Stimulated activated CD4-positive, alpha-beta T cell treated with anti-CD3 and anti-CD28 coated beads, Interleukin-15, amount 100 ng/mL, for 48 hours (primary cell): ENCODE results near the gene ANP32B.
"Not testable (repeated sequence)": the region's sequence is repeated elsewhere in the genome, so short reads cannot be mapped to it uniquely, and the experiment has no call there.

Experiments
- DNase-seq, 2 donors: peaks; one replicate each; pipeline ENCODE4 v3.0.0-alpha.2; 2020; ENCODE audit warnings: low read depth in 2 of 2

The ANP32B gene

GRCh38 chr9:97992219-97992618 is 9.1 kb downstream of the ANP32B start:
- no peak for DNase-seq

DNA sequence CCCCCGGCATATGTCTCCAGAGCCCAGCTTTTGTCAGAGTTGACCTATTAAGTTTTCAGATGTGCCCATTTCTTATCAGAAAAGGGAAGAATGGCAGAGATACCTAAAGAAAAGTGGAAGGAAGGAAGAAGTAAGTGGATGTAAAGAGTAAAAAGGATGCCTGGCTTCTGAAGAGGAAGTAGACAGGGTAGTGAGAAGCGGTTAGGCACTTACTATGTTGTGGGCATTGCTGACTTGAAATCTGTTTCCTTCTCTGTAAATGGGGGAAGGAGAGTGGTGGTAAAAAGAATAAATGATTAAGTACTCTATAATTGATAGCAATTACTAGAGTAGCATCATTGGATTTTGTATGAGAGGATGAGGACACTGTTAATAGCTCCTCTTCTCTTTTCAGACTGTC is 9.9 kb downstream of the ANP32B start:
- DNase-seq = no peak

DNA sequence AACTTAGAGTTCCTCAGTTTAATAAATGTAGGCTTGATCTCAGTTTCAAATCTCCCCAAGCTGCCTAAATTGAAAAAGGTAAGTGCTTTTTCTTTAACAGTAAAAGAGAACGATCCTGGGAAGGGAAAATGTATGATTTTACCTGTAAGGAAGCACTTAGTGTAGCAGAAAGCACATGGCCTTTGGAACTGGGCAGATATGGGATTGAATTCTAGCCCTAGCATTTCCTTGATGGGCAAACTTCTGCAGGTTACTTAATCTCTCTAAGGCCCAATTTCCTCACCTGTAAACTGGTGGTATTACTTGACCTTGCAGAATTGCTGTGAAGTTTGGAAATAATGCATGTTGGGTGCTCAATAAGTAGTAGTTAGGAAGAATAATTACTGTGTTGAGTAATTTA is 11.6 kb downstream of the ANP32B start:
- DNase-seq = no peak

- not testable (repeated sequence) for DNase-seq
These were observed 13.5 kb downstream of the ANP32B start for GRCh38 chr9:97996676-97997075.

DNA sequence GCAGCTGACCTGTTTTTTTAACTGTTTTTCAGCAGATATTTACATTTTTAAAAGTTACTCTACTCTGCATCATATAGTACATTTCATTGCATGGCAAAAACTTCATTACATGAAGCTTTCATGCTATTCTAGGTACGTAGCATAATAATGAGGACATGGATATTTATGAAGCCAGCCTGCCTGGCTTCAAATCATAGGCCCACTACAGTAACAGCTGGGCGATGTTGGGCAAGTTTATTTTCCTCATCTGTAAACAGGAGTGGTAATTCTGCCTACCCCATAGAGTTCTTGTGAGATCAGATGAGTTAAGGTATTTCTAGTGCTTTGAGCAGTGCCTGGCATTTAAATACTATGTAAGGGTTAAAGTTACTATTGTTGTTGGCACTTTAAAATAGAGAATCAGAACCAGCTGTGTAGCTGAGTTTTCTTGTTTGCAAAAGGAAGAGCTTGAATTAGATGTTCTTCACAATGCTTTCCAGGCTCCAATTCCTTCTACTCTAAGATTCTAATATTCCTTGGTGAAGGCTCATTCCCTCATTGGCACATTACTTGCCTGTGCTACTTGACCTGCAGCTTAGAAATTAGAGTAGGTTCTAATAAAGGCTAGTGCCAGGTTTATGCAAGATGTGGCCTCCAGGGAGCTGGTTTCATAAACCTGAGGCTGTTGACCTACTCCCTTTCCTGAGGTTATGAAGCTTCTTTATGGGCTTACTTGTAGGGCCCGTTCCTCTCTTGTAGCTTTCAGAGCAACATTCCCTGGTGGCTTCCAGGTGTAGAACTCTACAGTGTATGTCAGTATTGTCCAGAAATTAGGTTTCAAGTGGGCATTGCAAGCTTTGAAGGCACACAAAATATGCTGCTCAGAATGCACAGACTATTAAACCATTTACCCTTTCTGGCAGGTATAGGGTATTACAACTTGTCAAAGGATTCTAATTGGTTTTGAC is 14.5 kb downstream of the ANP32B start:
- DNase-seq = no peak

GRCh38 chr9:98002808-98003207 is 19.7 kb downstream of the ANP32B start:
- DNase-seq = no peak

DNA sequence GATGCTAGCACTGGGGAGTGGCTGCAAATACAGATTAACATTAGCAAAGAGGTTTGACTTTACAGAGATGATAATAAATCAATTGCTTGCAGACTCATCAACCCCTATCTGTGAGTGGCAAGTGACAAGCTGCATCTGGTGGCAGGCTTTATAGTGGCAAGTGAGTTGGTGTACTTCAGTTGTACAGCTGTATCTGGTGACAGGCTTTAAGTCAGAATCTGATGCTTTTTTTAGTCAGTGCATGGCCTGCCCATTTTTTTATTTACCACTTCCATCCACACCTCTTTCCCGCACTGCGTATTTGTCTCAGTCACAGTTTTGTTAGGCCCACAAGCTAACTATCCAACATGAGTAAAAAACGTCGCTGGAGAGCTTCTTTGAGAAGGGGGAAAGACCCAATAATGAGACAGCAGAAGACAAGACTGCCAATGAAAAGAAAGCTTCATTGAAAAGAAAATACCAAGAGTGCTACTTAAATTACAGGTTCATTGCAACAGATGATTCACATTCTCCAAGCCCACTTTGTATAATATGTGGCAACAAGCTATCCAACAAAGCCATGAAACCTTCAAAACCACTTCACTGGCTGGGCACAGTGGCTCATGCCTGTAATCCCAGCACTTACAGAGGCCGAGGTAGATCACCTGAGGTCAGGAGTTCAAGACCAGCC is 23.1 kb downstream of the ANP32B start:
- DNase-seq = no peak

GRCh38 chr9:98007251-98007928 is 24.2 kb downstream of the ANP32B start:
- no peak for DNase-seq

DNA sequence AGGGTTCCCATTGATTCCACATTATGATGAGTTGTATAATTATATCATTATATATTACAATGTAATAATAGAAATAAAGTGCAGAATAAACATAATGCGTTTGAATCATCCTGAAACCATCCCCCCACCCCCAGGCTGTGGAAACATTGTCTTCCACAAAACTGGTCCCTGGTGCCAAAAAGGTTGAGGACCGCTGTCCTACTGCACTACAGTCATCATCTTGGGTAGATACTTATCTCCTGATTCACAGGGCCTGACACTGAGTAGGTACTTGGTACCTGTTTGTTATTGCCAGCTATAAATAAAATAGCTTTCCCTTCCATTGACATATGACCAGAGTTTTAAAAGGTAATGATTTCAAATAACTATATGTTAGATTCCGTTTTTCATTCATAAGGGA is 25.6 kb downstream of the ANP32B start:
- no peak for DNase-seq

GRCh38 chr9:98009437-98009836 is 26.3 kb downstream of the ANP32B start:
- DNase-seq = no peak

GRCh38 chr9:98009936-98010335 is 26.8 kb downstream of the ANP32B start:
- DNase-seq = no peak

DNA sequence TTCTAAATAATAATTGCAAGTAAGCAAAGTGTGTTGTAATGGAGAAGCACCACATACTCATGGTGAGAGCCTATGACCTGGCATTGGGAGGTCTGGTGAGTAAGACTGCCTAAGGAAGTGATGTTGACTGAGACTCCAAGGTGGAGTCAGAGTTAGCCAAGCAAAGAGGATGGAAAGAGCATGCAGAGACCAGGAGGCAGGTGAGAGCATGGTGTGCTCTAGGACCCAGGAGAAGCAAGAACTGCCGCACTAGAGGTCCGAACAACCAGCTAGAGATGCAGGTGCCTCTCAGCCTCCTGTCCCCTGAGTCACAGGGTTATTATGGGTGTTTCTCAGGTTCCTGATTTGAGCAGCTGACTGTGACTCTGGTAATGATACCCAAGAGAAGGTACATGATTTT is 27.3 kb downstream of the ANP32B start:
- DNase-seq = no peak

GRCh38 chr9:98011122-98011521 is 28.0 kb downstream of the ANP32B start:
- DNase-seq = no peak

DNA sequence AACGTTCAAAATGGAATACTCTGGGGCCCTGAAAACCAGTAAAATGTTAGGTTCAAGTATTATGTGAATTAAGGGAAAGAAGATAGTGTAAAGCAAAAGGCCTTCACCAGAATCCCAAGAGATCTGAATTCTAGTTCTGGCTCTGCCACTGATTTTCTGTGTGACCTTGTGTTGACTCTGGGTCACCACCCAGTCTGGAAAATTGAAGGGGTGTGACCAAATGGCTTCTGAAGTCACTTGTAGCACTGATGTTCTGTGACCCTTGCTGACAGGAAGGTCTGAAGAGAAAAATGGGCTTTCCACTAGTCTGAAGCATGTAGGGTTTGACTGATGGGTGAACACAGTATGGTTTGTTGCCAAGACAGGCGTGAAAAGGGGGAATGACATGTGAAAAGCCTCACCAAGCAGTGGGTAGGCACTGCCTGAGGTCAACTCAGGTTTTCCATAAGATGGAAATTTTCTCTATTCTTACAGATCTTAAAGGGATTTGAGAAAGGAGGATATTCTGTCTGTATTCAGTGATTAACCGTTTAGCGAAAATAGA is 33.1 kb downstream of the ANP32B start:
- DNase-seq = no peak

- no peak for DNase-seq
These were observed 34.2 kb downstream of the ANP32B start for GRCh38 chr9:98017306-98017705.

DNA sequence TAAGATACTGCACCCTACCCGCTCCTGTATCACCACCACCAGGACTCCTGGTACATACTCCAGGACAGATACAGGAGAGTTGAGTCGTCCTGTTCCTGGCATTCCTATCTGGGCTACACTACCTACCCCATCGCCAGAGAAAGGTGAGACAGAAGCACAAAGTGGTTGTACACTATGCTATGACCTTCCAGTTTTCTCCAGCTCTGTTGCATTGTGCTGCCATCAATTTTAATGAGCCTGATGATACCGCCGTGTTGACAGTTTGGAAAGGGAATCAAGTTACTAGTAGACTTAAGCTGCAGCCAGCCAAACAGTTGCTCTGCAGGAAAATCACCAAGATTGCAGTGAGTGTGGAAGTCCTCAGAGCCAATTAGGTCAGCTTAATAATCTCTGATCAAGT is 35.2 kb downstream of the ANP32B start:
- DNase-seq = no peak

GRCh38 chr9:98019098-98019497 is 36.0 kb downstream of the ANP32B start:
- no peak for DNase-seq

DNA sequence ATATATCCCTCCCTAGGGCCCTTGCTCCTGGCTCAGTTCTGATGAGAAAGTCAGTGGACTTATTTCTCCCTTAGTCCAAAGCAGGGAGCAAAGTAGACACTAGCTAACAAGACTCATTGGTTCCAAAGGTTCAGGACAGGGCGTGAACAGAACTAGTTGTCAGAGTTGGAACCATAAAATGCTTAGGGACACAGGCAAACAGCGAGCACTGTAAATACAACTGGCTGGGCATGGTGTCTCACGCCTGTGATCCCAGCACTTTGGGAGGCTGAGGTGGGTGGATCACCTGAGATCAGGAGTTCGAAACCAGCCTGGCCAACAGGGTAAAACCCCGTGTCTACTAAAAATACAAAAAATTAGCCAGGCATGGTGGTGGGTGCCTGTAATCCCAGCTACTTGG is 36.7 kb downstream of the ANP32B start:
- DNase-seq = not testable (repeated sequence)

GRCh38 chr9:98020476-98021145 is 37.5 kb downstream of the ANP32B start:
- DNase-seq = no peak

DNA sequence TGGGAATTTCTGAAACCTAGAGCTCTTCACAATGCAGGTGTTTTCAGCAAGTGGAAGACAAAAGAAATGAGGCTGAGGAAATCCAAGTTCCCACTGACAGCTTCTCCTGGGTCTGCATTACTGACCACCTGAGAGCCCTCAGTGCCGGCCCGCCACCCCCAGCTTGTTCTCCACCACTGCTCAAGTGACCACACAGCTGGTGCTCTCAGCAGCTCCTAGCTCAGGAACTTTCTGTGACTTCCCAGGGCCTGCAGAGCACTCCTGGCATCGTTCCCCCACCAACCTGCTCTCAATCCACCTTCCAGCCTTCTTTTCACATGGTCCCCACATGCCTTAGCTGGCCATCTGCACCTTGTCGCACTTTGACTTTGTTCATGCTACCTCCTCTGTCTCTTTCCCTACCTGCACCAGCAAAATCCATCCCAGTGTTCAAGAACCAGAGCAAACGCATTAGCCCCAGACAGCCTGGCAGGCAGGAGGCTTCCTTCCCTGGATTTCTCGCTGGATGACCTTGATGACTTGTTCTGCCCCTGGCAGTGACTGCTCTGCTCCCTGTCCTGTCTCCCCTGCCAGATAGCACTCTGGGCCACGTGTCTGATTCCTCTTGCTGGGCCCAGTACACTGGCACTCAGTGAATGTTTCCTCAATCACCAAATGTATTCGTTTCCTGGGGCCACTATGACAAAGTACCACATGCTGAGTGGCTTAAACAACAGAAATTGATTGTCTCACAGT is 38.3 kb downstream of the ANP32B start:
- DNase-seq = no peak

DNA sequence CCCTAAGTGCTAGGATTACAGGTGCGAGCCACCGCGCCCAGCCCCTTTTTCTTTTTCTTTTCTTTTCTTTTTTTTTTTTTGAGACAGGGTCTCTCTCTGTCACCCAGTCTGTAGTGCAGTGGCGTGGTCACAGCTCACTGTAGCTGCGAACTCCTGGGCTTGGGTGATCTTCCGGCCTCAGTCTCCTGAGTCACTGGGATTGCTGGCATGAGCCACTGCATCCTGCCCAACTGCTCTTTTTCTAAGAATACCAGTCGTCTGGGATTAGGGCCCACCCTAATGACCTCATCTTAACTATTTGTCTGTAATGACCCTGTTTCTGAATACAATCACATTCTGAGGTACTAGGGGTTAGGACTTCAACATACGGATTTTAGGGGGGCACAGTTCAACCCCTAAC is 39.3 kb downstream of the ANP32B start:
- no peak for DNase-seq
